HG02571 (cell line): ENCODE measurements around the gene SLC35G3.
"Not testable (repeated sequence)": the region's sequence is repeated elsewhere in the genome, so short reads cannot be mapped to it uniquely, and the experiment has no call there.

ENCODE experiments used
- ATAC-seq: cut with Tn5 transposase; IDR thresholded peaks from one replicate; pipeline ENCODE4 v1.9.1; 2021; ENCODE audit warnings: mild to moderate bottlenecking, moderate library complexity; ENCODE audit not compliant: unreplicated experiment

The SLC35G3 gene

GRCh38 chr17:35167046-35167445 lies 27.1 kb downstream of the SLC35G3 start:
- ATAC-seq: no peak

- no peak for ATAC-seq
Observed at GRCh38 chr17:35166526-35166925, 27.7 kb downstream of the SLC35G3 start.

- no peak for ATAC-seq
Observed at GRCh38 chr17:35164716-35165115, 29.5 kb downstream of the SLC35G3 start.

GRCh38 chr17:35163886-35164285 lies 30.3 kb downstream of the SLC35G3 start:
- ATAC-seq: no peak

- ATAC-seq: no peak
Observed at GRCh38 chr17:35162755-35163154, 31.4 kb downstream of the SLC35G3 start.

GRCh38 chr17:35161281-35161761 lies 32.9 kb downstream of the SLC35G3 start:
- ATAC-seq: no peak

- ATAC-seq: no peak
Observed at GRCh38 chr17:35160354-35161201, 33.6 kb downstream of the SLC35G3 start.

GRCh38 chr17:35159940-35160339 lies 34.3 kb downstream of the SLC35G3 start:
- ATAC-seq: no peak

- ATAC-seq: no peak
Observed at GRCh38 chr17:35155246-35155645, 38.9 kb downstream of the SLC35G3 start.

GRCh38 chr17:35154196-35155165 lies 39.7 kb downstream of the SLC35G3 start:
- ATAC-seq: no peak

GRCh38 chr17:35152421-35153140 lies 41.6 kb downstream of the SLC35G3 start:
- no peak for ATAC-seq

GRCh38 chr17:35151080-35151479 lies 43.1 kb downstream of the SLC35G3 start:
- not testable (repeated sequence) for ATAC-seq

GRCh38 chr17:35149941-35150340 lies 44.3 kb downstream of the SLC35G3 start:
- no peak for ATAC-seq

- no peak for ATAC-seq
Observed at GRCh38 chr17:35148144-35148543, 46.0 kb downstream of the SLC35G3 start.

- ATAC-seq: no peak
Observed at GRCh38 chr17:35147375-35147905, 46.8 kb downstream of the SLC35G3 start, which contains the start of gene UNC45B. Gene UNC45B, plus strand, starts transcription at chr17:35147817. Its CDS starts 447 bp downstream, at chr17:35148264.

- no peak for ATAC-seq
Observed at GRCh38 chr17:35146214-35146833, 47.9 kb downstream of the SLC35G3 start.

GRCh38 chr17:35144840-35145239 lies 49.4 kb downstream of the SLC35G3 start:
- no peak for ATAC-seq
